Chondrocyte (in vitro differentiated cells): Measurements from ENCODE around the gene PRICKLE2. TPM values are rescaled to one million over a fixed set of nuclear protein-coding genes. Genes with fewer than 3 reads are reported as not detected.

Experiments used
- DNase-seq: peaks from one replicate; pipeline ENCODE4 v3.0.0; 2021; ENCODE audit warnings: mixed read lengths, low spot score
- H3K27ac Mint-ChIP-seq: one replicate; pipeline ENCODE4 v1.8.0; 2021; ENCODE audit warnings: mild to moderate bottlenecking, moderate library complexity, mixed read lengths; ENCODE audit not compliant: unreplicated experiment
- H3K27me3 Mint-ChIP-seq: 2 replicates; pipeline ENCODE4 v1.8.0; 2021; ENCODE audit warnings: low read depth, mixed read lengths
- H3K36me3 Mint-ChIP-seq: 2 replicates; pipeline ENCODE4 v1.8.0; 2021; ENCODE audit warnings: low read depth, mixed read lengths
- H3K4me1 Mint-ChIP-seq: 2 replicates; pipeline ENCODE4 v1.8.0; 2021; ENCODE audit warnings: low read depth, mild to moderate bottlenecking, mixed read lengths
- H3K4me3 Mint-ChIP-seq: one replicate; pipeline ENCODE4 v1.8.0; 2021; ENCODE audit warnings: mild to moderate bottlenecking, moderate library complexity, mixed read lengths; ENCODE audit not compliant: unreplicated experiment
- H3K9me3 Mint-ChIP-seq: 2 replicates; pipeline ENCODE4 v1.8.0; 2021; ENCODE audit warnings: low read depth, mixed read lengths
- CTCF ChIP-seq: fragments of 200-600 bp; sonication (generic); IDR thresholded peaks from 2 replicates; pipeline ENCODE4 v1.5.0; 2021; ENCODE audit warnings: antibody characterized with exemption, mild to moderate bottlenecking, moderate library complexity
- total RNA-seq: library from RNA; stranded (reverse); gene quantifications from 3 replicates; pipeline ENCODE4 v1.2.1, GENCODE V29; 2021

The PRICKLE2 gene
- total RNA-seq, 1 donor from 2014 or later = 48.2 TPM

GRCh38 chr3:64067506-64068346, 157.5 kb downstream of the PRICKLE2 start:
- Mint-ChIP-seq H3K4me3 (no peak overlapping the region), H3K27ac (no peak overlapping the region), H3K36me3 (no peaks in the 10 kb centered on the region), H3K4me1 (peaks cover 7% of the 10 kb centered on the region), H3K27me3 (no peaks in the 10 kb centered on the region), H3K9me3 (peaks cover 8% of the 10 kb centered on the region)
- no peak for TF ChIP-seq CTCF
- DNase-seq = no peak

GRCh38 chr3:64064804-64065203, 160.5 kb downstream of the PRICKLE2 start:
- TF ChIP-seq CTCF = no peak
- H3K9me3 Mint-ChIP-seq = peaks cover 8% of the 10 kb centered on the region
- H3K27me3 Mint-ChIP-seq = no peaks in the 10 kb centered on the region
- no peak overlapping the region for H3K4me3 Mint-ChIP-seq
- no peaks in the 10 kb centered on the region for H3K36me3 Mint-ChIP-seq
- no peak overlapping the region for H3K27ac Mint-ChIP-seq
- peaks cover 7% of the 10 kb centered on the region for H3K4me1 Mint-ChIP-seq
- no peak for DNase-seq

- TF ChIP-seq CTCF = no peak
- Mint-ChIP-seq H3K4me3 (no peak overlapping the region), H3K36me3 (no peaks in the 10 kb centered on the region), H3K9me3 (peaks cover 1% of the 10 kb centered on the region), H3K27ac (no peak overlapping the region), H3K4me1 (peaks cover 15% of the 10 kb centered on the region), H3K27me3 (no peaks in the 10 kb centered on the region)
- no peak for DNase-seq
These were observed 161.3 kb downstream of the PRICKLE2 start for GRCh38 chr3:64063983-64064438.

- DNase-seq = no peak
- H3K9me3 Mint-ChIP-seq = no peaks in the 10 kb centered on the region
- TF ChIP-seq CTCF = no peak
- no peaks in the 10 kb centered on the region for H3K27me3 Mint-ChIP-seq
- no peak overlapping the region for H3K27ac Mint-ChIP-seq
- H3K4me3 Mint-ChIP-seq = no peak overlapping the region
- H3K4me1 Mint-ChIP-seq = peaks cover 21% of the 10 kb centered on the region
- no peaks in the 10 kb centered on the region for H3K36me3 Mint-ChIP-seq
These were observed 161.9 kb downstream of the PRICKLE2 start for GRCh38 chr3:64063207-64063982.

- DNase-seq = no peak
- Mint-ChIP-seq H3K9me3 (no peaks in the 10 kb centered on the region), H3K27ac (no peak overlapping the region), H3K4me1 (peaks cover 26% of the 10 kb centered on the region), H3K4me3 (no peak overlapping the region), H3K36me3 (no peaks in the 10 kb centered on the region), H3K27me3 (no peaks in the 10 kb centered on the region)
- TF ChIP-seq CTCF = no peak
These were observed 163.6 kb downstream of the PRICKLE2 start for GRCh38 chr3:64061628-64062027.
